GM19463 (cell line): ENCODE data around the gene CRHR1.

Experiments used
- ATAC-seq: cut with Tn5 transposase; IDR thresholded peaks from one replicate; pipeline ENCODE4 v1.9.1; 2021; ENCODE audit warnings: mild to moderate bottlenecking, moderate library complexity; ENCODE audit not compliant: unreplicated experiment

The CRHR1 gene

DNA sequence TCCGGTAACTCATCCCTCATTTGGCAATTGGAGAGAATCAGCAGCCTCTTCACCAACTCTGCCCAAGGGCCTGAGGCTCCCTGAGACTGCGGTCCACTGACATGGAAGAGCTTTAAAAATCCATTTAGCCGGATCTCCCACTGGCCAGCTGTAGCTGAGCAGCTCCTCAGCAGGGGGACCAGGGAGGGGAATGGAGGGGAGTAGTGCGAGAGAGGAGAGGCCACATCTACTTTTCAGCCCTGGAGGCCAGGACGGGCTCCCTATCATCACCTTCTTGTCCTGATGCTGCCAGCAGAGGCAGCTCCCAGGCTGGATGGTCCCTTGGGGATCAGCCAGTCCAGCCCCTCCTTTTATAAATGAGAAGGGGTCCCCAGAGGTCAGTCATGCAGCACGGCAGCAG is 35.5 kb downstream of the CRHR1 start:
- no peak for ATAC-seq

GRCh38 chr17:45820052-45820780 is 36.1 kb downstream of the CRHR1 start:
- no peak for ATAC-seq

- ATAC-seq, result no peak
Observed at GRCh38 chr17:45821147-45821546, 37.0 kb downstream of the CRHR1 start.

GRCh38 chr17:45823598-45823997 is 39.5 kb downstream of the CRHR1 start:
- no peak for ATAC-seq

DNA sequence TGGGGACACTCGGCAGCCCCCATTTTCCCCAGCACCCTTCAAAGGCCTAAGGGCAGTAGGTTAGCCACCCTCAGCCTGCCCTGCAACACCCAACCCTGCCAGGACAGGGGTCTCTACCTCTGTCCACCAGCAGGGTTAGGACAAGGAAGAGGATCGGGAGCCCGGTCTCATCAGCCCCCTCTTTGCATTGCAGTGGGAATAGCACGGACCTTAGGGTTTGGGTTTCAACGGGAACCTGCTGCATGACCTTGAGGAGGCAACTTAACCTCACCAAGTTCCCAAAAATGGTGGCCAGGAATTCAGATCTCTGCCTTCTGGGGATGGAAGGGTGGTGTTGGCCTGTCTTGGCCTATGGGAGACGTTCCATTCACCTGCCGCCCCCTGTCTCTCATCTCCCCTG is 40.4 kb downstream of the CRHR1 start:
- no peak for ATAC-seq

DNA sequence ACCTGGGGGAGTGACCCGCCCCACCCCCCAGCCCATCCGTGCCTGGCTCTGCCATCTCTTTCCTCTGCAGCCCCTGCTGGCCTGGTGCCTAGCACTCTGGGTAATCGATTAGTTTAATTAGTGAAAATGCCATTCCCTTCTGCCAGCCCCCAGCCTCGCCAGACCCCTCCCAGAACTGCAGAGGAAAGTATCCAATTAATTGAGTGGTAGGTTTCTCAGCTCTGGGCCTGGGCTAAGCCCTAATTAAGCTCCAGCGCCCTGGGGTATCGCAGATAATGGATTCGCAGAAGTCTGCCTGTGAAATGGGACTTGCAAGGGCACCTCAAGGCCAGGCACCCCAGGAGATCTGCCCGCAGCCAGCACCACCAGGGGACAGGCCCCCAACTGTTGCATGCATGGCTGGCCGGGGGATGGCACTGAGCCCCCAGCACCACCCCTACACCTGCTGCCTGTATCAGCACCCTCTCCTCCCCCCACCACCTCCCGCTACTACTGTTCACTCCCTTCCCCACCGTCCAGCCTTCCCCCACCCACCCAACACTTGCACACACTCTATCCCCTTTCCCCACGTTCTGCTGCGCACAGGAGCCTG is 40.9 kb downstream of the CRHR1 start:
- ATAC-seq, result no peak

DNA sequence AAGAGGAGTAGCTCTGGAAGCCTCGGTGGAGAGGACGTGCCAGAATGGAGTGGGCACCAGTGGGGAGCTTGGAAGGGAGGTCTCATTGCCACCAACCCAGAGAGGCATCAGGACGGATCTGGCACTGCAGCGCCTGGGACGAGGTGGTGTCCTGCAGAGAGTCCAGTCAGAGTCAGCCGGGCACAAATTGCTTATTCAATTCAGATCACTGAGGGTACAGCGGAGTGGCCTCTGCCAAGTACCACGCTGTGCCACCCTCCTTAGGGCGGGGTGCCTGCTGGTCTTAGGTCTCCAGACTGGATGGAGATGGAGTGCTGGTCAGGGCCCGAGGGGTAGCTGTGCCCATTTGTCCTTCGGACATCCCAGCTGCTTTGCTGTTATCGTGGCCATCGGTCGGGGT is 41.7 kb downstream of the CRHR1 start:
- no peak for ATAC-seq

- ATAC-seq, result no peak
Observed at GRCh38 chr17:45826919-45827588, 42.9 kb downstream of the CRHR1 start.

DNA sequence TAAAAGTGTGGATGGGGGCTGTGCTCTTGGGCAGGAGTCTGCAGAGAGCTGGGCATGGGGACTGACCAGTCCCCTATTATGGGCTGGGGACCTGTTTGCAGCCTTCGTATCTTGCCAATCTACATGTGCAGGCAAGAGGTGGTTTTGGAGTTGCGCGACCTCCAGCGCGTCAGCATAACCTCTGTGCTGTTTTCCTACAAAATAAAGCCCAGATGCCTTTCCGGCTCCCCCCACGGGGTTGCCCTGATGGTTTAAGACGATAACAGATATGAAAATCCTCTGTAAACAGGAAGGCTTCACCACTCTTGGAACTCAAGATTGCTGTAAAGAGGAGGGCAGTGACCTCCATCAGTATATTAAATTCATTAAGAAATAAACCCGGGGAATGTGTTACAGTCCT is 44.1 kb downstream of the CRHR1 start:
- no peak for ATAC-seq

DNA sequence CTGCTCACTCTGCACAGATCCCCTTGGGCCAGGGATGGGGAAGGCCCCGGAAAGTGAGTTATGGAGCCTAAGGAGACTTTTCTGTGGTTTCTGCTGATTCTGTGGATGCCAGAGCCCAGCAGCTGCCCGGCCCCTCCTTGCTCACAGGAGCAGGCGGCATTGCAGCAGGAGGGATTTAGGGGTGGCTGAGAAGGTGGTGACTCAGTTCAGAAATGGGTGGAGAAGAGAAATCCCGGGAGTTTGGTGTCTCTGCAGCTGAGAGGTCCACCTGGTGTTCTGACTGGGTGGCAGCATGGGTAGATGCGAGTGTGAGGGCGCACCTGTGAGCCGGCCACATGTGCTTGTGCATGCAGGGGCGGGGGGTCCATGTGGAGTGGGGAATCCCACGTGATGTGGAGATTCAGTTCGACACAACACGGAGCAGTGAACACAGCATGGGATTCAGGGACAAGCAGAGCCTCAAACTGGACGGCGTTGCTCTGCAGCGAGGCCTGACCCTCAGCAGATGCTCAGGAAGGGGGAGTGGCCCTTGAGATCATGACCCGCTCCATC is 44.5 kb downstream of the CRHR1 start:
- no peak for ATAC-seq

DNA sequence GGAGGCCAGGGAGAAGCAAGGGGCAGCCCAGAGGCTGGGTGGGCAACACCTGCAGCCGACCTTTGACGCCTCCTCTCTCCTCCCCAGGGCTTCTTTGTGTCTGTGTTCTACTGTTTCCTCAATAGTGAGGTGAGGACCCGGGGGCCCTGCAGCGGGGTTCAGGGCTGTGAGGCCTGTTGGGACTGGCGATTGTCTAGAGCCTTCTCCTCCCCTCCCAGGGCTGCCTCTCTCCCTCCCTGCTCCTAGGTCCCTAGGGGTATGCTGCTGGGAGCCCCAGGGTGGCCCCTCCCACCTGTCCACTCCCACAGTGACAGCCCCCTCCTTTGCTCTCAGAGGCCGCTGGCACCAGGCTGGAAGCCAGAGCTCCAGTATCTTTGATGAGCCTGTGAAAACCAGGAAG is 49.8 kb downstream of the CRHR1 start:
- ATAC-seq, result no peak

DNA sequence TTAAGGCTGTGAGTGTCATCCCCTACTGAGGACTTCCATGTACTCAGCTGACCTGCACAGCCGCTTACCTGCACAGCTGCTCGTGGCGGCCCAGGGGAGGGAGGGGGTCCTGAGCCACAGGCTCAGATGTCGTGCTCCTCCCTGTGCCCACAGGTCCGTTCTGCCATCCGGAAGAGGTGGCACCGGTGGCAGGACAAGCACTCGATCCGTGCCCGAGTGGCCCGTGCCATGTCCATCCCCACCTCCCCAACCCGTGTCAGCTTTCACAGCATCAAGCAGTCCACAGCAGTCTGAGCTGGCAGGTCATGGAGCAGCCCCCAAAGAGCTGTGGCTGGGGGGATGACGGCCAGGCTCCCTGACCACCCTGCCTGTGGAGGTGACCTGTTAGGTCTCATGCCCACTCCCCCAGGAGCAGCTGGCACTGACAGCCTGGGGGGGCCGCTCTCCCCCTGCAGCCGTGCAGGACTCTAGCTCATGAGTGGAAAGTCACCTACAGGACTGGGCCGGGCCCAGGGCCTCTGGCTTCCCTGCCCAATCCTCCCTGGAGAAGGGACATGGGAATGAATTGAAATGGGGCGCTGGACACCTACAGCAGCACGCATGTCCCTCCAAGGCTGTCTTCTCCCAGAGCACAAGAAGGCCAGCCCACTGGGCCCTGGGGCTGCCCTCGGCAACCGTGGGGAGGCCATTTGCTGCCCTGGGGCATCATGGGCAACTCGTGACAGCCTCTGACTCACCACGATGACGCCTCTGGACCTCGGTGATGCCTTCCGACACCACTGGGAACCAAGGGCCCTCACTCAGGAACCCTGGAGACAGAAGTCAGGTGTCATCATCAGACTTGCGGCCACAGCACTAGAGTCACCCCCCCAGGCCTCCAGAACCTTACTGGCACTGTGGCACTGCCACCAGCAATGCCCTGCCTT is 50.6 kb downstream of the CRHR1 start:
- no peak for ATAC-seq

GRCh38 chr17:45835481-45835880 is 51.4 kb downstream of the CRHR1 start:
- no peak for ATAC-seq

DNA sequence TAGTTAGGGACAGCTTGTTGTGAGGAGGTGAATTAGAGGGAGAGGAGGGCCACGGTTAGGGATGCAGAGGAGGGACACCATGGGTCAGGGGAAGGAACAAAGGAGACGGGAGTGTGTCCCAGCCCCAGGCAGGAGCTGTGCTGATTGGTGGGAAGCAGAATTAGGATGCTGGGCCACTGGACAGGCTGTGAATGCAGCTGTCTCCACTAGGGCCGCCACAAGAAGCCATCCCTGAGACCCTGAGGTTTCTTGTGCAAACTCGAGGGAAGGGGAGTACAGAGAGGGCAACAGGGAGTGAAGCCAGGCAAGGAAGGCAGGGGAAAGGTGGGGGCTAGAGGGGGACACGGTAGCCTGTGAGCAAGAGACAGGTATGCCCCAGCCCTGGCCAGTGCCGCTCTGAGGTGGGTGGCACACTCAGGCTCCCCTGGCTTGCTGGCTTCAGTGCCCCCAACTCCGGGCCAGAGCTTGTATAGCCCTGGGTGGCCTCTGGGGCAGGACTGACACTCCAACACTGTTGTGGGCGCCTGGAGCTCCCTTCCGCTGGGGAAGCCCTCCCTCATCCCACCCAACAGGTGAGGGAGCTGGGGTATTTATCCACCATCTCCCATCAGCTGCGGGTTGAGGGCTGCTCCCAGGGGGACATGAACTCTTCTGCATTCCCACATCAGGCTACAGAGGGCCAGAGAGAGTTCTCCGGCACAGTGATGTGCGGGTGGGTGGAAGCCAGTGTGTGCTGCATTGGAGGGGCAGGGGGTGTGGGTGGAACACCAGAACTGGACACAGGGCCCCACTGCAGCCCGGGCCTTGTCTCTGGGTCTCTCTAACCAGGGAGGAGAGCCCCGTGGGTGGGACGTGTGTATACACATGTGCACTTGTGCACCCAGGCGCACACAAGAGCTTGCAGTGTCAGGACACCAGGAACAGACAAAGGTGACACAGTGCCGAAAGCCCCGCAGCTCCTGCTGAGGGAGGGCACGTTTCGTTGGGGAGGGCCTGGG is 52.2 kb downstream of the CRHR1 start:
- ATAC-seq, result no peak

GRCh38 chr17:45837187-45837586 is 53.1 kb downstream of the CRHR1 start:
- no peak for ATAC-seq

- no peak for ATAC-seq
Observed at GRCh38 chr17:45837603-45838002, 53.5 kb downstream of the CRHR1 start.

DNA sequence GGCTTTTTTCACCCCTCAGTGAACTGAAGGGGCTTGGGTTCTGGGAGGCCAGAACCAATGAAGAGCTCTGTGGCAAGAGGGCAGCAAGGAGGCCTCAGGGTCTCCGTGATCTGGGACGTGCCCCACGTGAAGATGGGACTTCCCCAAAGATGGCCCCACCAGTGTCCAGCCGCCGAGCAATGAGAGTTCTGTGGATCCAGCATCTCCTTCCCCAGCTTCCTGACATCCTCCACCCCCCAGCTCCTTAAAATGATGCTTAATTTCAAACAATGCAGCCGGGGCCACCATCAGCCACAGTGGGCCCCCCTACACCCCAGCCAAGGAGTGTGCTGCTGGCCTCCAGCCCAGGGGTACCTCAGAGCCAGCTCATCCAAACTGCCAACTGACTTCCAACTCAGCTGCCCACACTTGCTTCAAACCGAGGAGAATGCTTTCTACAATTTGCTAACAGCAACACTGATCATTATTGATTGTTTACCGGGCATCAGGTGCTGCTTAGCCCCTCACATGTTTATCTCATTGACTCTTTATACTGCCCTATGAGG is 54.7 kb downstream of the CRHR1 start:
- ATAC-seq, result no peak

GRCh38 chr17:45839442-45839841 is 55.3 kb downstream of the CRHR1 start:
- ATAC-seq, result no peak

- ATAC-seq, result no peak
Observed at GRCh38 chr17:45841186-45841585, 57.1 kb downstream of the CRHR1 start.
